GM18508 (cell line): ENCODE results near the gene TMEM200C.

ENCODE experiments used
- ATAC-seq: cut with Tn5 transposase; IDR thresholded peaks from one replicate; pipeline ENCODE4 v1.9.1; 2021; ENCODE audit warnings: moderate number of reproducible peaks; ENCODE audit not compliant: insufficient read depth, unreplicated experiment

Gene TMEM200C

GRCh38 chr18:5895299-5895875, at the start of gene TMEM200C:
Gene TMEM200C, minus strand, starts transcription at chr18:5895522. Its CDS starts 3,459 bp downstream, at chr18:5892063.
- no peak for ATAC-seq

- ATAC-seq: no peak
These were observed 49.1 kb upstream of the TMEM200C start for GRCh38 chr18:5944448-5944847.

DNA sequence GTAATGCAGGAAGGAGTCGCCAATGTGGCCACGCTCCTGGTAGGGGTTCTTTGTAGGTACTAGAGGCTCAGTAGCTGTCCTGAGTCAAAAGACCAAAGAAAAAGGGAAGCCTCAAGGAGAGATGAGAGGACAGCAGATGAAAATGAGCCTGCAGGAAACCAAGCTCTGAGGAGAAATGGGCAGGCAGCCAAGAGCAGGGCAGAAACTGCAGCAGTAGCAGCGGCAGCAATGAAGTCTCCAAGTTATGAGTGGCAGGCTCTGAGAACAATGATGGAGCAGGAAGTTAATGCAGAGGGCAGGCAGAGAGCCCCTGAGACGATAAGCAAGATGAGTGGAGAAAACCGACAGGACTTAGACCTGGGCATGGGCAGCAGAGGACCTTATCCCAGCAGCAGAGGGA, 48.2 kb upstream of the TMEM200C start:
- ATAC-seq: no peak

DNA sequence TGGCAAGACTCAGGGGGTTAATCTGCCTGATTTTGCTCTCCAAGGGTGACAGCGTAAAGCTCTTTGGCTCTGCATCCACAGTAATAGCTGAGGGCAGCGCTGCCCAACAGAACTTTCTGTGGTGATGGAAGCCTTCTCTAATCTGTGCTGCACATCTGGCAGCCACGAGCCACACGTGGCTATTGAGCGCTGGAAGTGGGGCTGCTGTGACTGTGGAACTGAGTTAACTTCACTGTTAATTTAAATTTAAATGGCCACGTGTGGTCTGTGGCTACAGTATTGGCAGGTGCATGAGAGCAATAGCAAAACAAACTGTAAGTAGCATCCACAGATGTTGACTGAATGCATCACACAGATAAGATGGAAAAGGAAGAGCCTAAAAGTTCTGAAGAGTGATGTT, 47.3 kb upstream of the TMEM200C start:
- ATAC-seq: no peak

GRCh38 chr18:5941890-5942289, 46.6 kb upstream of the TMEM200C start:
- ATAC-seq: no peak

DNA sequence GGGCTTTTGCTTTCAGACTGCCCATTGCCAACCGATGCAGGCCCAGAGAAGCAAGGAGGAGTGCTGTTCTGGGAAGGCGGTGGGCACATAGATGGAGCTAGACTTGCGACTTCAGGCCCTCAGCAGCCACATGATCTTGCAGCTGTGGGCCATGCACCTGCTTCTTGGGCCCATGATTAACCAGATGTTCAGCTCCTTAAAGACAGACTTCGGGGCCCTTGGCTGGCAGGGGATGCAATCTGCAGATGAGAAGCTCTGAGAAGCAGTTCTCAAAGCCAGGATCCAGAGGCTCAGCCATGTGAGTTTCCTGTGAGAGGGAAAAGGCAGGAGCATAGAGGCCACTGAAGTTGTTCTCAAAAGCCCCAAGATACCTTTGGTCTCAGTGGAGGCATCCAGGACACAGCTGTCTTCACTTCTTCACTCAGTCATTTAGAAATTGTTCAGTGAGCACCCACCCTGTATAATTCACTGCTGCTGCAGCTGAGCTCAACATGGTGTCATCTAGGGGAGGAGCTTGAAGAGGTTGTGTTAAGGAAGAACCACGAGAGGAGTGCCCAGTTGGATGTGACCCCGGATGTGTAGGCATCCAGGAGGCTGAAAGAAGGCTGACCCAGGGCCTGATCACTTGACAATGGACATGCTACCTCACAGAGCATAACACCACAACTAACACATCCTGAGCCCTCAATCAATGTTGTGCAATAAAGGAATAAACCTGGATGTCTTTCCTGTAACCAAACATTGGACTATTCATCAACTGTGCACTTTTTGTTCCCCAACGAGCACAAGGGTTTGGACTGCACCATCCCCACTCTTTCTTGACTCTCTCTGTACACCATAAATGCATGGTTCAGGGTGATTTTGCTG, 44.7 kb upstream of the TMEM200C start:
- ATAC-seq: no peak

GRCh38 chr18:5937795-5938194, 42.5 kb upstream of the TMEM200C start:
- ATAC-seq: peak; percentile 50

- no peak for ATAC-seq
These were observed 41.8 kb upstream of the TMEM200C start for GRCh38 chr18:5937121-5937520.

DNA sequence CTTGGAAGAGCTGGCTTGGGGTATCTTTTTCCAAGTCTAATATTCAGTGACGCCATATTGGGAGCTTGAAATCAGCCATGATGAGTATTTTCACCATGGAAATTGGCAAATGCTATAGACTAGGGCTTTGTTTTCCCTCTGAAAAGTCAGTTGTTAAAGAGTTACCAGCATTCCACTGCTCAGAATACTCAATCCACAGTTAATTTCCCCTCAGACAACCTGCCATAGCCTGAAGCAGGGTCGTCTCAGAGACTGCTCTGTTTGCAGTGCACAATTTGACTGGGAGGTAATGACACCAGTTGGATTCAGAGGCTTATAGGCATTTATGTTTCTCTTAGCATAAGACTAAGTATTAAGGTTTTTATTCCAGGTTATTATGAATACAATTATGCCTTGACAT, 35.5 kb upstream of the TMEM200C start:
- no peak for ATAC-seq

GRCh38 chr18:5918205-5918858, 23.0 kb upstream of the TMEM200C start:
- no peak for ATAC-seq

DNA sequence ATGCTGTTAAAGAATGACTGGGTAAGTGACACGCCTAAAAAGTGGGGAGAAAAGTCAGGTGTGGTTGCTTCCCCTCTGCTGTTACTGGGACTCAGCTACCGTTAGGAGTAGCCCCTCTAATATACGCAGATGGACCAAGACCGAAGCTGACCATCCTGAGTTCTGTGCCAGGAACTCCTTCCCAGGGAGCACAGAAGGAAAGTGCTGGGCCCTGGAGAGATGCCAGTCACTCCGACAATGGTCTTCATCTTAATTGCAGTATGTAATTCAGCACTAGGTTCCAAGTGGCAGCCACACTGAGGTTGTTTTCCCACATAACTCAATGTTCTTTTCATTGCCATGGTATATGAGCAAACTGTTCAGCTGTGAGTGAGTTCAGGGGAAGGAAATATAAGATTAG, 19.6 kb upstream of the TMEM200C start:
- ATAC-seq: no peak

GRCh38 chr18:5914016-5914415, 18.7 kb upstream of the TMEM200C start:
- ATAC-seq: no peak

GRCh38 chr18:5912566-5912965, 17.2 kb upstream of the TMEM200C start:
- no peak for ATAC-seq

- ATAC-seq: no peak
These were observed 13.8 kb upstream of the TMEM200C start for GRCh38 chr18:5909125-5909524.

DNA sequence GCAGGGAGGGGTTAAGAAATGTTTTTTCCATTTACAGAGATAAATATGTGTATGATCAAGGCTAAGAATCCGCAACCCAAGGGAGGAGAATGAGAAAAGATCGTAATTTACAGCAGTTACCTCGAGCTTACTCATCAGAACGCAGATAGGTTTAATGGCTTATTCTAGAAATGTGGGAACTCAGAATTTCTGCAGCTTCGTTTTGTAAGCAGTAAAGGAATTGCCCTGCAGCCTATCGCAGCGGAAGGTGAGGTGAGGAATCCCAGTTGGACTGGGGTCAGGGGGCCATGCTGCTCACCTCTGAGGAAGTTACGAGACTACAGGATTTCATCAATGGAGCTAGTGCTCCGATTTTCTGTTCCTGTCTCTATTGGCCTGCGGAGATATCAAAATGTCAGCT, 8.1 kb upstream of the TMEM200C start:
- ATAC-seq: no peak

- no peak for ATAC-seq
These were observed 4.9 kb upstream of the TMEM200C start for GRCh38 chr18:5900262-5900661.

GRCh38 chr18:5899835-5900234, 4.5 kb upstream of the TMEM200C start:
- ATAC-seq: no peak

DNA sequence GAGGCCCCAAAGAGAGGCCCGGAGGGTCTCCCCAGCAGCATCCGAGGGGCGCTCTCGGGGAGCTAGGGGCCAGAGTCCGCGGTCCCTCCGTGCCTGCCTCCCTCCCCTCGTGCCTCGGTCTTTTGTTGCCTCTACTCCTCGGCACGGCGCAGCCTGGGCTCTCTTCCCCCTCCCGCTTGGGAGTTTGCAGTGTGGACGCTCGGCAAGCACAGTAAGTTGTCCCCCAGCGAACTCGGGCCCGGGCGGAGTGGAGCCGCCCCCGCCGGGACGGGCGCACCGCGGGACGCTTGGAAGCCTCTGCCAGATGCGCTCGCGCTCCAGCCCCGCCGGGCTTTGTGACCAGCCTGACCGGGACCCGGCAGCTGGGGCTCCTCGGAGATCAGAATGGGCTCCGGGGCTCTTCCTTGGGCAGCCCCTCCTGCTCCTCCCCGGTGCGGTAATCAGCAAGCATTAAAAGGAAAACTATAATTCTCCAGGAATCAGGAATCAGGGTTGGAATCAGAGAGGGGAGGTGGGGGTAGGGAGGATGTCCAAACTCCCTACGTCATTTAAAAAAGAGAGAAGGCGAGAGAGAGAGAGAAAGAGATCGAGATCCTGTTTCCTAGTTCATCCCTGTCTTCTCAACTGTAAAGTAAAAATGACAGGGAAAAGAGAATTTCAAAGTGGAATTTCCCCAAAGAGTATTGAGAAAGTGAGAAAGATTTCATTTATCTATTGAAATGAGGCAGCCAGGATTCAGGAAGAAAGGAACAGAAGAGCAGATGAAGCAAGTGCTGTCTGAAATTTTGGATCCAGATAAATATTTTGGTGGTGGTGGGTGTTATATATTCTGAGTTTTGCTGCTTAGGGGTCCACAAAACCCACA, 786 bp upstream of the TMEM200C start:
- no peak for ATAC-seq

GRCh38 chr18:5894611-5895298, 567 bp downstream of the TMEM200C start:
- ATAC-seq: no peak
